DND-41 (cell line): ENCODE data around the gene ABCD3.
"Not testable (repeated sequence)": the region's sequence is repeated elsewhere in the genome, so short reads cannot be mapped to it uniquely, and the experiment has no call there.

Experiments
- CTCF ChIP-seq: IDR thresholded peaks from 2 replicates; pipeline ENCODE4 v1.5.1; 2012; ENCODE audit warnings: borderline replicate concordance, low read length, moderate library complexity, mild to moderate bottlenecking; ENCODE audit not compliant: poor library complexity, severe bottlenecking; ENCODE audit errors: extremely low read depth
- EZH2 ChIP-seq: IDR thresholded peaks from 3 replicates; pipeline ENCODE4 v1.6.1; 2012; ENCODE audit warnings: borderline replicate concordance, low read depth, mild to moderate bottlenecking, moderate library complexity, low read length, inconsistent platforms; ENCODE audit not compliant: severe bottlenecking

- not testable (repeated sequence) for TF ChIP-seq CTCF, EZH2
These were observed 8.3 kb downstream of the ABCD3 start for GRCh38 chr1:94426485-94426870.
